NCI-H2196 (cell line): Measurements from ENCODE around the gene NFIB.

Experiments
- DNase-seq: peaks from one replicate; lab custom pipeline; 2025; ENCODE audit not compliant: unreplicated experiment; lab: John Stamatoyannopoulos, UW

NFIB gene

DNA sequence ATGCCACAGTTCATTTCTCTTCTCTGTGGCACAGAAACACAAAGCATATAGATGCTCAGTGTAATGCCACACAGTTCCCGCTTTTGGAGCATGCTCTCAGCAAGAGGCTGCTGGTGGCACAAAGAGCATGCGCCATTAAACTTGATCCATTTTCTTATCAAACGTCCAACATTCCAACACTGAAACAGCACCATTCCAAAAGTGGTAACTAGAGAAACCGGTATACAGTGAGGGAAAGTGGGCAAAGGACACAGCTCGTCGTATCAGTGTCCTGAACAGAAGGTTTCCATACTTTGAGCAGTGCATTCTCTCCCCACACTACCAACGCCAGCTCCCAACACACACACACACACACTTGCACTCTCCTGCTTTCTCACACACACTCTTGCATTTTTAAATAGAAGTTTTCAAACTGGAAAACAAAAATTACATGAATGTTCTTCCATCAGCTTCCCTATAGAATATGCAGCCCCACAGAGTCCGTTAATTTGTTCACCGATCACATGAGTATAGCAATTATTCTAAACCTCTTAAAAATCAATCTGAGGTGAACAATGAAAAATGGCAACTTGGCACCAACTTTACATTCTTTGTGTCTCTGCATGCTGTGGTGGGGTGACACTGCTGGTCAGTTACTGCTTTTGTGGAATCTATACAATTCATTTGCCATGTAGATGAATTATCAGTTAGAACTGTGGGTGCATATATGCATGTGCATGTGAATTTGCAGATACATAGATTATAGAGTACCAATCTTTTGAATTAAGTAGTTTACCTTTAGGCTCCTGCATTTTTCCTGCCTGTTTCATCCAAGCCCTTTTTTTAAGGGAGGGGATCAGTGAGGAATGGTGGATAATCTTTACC, 5.7 kb downstream of the NFIB start:
- no peak for DNase-seq

DNA sequence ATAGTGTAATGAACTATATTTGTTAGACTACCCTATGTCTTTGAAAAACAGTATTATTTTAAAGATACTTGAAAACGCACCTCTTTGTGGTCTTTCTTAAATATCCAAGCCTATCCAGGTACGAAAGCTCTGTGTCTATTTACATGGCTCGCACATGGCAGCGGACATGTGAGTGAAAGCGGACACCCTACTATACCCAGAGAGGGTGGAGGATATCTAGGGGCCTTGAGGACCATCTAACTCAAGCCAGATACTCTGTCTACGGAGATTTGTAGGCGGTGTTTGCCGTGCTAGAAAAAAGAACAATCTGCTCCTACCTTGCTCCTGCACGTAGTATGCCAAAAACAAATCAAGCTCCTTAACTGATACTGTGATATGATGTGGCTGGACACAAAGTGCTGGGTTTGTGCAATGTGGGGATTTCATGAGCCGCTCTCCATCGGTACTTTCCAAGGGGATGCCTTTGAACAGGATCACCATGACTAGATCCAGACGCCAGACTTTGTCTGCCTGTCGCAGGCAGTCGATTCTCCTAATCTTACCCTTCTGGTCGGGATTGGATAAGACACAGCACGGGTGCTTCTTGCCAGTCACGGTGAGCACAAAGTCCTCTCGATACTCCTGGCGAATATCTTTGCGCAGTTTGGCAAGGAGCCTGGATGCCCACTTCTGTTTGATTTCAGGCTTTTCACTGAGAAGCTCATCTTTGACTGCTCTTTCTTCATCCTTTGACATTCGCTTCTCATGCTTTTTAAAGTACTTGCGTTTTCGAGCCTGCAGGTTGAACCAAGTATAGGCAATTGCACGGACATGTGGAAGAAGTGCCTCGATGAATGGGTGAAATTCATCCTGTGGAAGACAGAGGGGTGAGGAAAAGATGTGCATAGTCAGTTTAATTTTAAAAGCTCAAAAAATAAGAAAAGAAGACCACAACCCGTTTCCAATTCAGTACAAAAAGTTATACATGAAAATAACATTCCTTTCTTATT, 7.0 kb downstream of the NFIB start:
- DNase-seq: no peak

DNA sequence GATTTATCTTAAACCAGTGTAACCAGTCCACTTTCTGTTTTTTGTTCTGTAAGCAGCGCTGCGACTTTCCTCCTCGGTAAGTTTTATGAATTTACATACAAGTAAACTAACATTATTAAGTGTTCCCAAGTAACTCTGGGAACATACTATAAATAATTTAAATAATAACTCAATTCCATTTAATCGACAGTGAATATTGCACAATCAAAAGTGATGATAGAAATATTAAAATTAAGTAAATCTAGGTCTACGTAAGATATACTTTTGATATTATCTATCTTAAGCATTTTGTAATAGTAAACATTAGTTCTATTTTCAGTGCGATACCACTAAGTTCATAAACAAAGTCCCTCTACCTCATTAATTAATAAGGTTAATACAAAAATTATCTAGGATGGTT, 7.8 kb downstream of the NFIB start:
- no peak for DNase-seq

DNA sequence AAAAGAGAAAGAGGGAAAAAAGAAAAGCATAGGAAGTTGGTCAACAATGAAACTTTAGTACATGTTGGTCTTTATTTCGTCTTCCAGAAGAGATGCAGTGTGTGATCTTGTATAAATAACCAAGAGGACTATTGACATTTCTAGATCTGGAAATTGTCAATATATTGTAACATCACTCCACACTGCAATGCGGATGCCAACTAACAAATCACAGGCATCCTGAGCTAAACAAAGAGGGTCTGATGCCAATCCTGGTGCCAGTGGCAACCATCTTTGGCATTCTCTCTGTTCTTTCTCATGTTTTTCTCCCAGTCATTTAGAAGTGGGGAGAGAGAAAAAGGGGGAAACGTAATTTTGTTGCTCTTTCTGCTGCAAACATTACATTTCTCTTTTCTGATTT, 9.7 kb downstream of the NFIB start:
- DNase-seq: no peak

DNA sequence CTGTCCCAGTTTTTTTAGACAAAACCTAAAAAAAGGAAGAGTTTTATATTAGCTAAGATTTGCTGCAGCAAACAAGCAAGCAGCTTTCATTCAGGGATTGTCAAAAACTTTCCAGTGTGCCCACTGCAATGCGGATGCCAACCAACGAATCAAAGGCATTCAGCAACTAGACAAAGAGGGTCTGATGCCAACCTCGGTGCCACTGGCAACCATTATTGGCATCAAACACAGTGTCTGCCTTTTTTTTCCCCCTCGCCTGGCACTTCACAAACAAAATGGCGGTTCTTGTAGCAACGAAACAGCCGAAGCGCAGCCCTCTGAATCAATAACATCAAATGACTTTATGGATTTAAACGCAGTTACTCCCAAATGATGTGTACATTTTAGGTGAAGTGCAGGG, 10.4 kb downstream of the NFIB start:
- no peak for DNase-seq

DNA sequence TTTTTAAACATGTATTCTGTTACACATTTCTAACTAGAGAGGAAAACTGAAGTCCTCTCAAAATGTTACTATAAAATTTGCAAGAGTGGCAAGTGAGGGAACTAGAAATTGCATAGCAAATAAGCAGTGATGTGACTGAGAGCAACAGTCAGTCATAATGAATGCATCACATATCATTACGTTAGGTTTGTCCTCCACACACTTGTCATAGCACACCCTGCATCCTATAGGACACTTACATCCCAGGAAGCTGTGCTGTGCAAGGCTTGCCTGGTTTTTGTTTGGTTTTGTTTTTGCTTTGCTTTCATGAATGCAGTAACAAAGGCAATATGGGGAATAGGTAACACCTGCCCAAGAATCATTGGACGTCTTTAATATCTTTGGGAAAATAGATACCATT, 10.8 kb downstream of the NFIB start:
- no peak for DNase-seq

DNA sequence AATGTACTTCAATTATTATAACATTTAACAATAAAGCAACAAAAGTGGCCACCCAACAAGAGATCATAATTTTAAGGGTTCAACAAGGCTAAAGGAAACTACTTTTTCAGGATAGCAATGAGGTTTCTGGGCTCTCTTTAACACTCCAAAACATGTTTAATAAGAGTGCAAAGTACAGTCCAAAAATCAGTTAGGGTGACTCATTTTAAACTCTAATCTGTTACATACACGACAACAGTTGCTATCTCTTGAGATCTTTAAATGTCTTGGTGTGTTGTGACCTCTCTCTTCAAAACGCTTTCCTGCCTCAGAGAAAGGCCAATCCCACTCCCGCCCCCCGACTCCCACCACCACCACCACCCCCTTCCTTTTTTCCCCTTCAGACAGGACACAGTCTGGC, 11.5 kb downstream of the NFIB start:
- DNase-seq: peak; percentile 25

DNA sequence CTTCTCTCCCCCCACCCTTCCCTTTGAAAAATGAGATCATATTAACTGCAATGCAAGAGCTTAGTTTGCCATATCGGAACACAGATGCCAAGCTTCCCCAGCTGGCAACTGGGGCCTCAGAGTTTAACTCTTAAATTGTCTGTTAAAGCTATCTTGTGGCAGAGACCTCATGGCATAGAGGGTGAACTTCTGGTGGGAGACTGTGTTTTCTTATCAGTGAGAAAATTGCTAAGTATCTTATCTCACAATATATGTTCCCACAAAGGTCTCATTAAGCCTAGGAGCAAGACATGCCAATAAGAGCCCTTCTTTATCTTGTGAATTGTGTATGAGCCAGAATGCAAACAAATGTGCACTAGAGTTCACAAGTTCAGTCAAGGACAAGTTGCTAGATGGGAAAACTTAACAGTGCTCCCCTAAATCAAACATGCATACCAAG, 12.3 kb downstream of the NFIB start:
- no peak for DNase-seq

DNA sequence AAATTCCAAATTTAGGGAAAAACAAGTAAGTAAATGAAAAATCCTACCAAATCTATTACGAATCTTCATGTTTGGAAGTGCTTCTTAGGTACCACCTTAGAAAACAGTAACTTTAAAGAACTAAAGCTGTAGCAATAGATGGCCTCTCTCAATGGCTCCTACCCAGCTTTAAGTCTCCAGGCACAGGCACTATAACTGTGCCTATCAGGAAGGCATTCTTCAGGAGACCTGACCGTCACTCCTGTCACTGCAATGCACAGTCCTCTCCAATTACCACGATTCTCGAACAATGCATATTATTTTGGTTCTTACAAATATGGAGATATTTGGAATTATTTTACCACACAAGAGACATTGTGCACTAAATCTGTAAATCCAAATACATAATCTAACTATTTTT, 12.9 kb downstream of the NFIB start:
- DNase-seq: no peak

DNA sequence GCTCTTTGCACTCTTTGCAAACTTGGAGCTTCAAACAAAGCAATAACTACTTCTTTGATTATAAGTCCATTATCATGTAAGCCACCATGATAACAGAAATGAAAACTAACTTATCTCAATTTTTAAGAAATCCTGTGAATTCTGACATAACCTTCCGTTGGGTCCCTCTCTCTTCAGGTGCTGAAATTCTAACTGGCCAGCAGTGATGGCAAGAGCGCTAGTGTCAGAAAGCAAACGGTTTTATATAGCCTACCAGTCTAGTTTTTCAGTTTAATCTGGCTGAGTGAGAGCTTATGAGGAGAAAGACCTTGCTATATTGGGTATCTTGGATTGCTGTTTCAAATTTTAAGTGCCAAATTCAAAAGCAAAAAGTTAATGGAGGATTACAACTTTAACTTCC, 13.4 kb downstream of the NFIB start:
- DNase-seq: no peak

DNA sequence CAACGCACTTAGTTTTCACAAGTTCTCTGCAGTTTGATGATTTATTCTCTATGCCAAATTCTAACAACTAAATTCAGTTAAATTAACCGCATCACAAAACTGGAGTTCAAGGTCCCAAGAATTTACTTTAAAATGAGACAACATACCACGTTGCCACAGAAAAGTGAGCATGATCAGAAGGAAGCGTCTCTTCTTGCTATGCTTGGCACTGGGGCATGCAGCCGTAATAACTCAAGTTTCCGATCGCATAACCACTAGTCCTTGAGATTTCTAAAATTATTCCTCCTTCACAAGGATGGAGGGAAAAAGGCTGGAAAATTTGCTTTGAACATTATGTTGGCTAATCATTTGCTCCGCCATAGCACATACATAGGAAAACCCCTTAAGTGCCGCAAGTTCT, 13.9 kb downstream of the NFIB start:
- no peak for DNase-seq

DNA sequence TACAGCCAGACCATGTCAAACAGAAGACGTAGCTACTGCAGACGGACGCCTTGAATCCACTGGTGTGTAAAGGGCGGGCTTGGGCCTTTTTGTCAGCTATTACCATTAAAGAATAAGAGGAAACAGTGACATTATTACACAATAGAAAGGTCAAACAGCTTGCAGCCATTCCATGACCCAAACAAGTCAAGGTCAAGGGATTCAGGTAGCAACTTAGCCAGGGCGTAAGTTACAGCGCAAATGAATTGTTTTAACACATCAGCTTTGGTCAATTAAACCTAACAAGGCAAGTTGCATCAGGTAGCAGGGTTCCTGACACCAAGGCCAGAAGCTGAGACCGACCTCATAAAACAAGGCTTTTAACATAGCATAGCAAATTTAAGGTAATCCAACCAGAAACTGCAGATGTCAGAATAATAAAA, 15.3 kb downstream of the NFIB start:
- DNase-seq: no peak

DNA sequence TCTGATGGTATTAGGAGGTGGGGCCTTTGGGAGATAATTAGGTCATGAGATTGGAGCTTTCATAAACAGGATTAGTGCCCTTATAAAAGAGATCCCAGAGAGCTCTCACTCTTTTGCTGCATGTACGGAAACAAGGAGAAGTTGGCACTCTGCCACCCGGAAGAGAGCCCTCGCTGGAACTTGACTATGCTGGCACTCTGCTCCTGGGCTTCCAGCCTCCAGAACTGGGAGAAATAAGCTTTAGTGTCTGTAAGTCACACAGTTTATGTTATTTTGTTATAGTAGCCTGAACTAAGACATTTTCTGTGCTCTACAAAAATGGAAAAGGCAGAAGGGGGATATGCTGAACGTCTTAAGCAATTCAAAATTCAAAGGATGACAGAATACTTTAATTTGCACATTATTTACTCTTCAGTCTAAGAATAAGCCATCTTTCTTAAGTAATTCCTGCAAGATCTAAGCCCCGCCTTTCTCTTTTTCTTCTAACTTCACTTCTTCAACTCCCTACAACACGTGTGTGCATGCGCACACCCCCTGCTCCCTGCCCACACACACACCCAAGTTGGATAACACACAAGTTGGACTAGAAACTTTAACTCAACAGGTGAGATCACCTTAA, 17.3 kb downstream of the NFIB start:
- DNase-seq: no peak

DNA sequence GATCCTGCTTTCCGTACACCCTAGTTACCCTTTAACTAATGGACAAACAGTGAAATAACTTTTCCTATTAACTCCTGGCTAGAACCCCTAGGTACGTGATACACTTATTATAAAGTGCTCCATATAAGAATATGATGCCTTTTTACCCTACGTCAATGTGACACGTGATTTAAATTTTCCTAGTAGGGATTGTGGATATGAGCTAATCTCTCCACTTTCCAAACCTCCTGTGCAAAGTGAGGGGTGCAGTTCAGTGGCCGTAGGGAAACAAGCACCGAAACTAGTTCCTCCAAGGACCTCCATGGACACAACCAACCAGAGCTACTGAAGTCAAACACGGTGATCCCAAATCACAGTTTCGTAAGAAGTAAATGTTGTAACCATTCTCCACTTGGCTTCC, 19.3 kb downstream of the NFIB start:
- no peak for DNase-seq

DNA sequence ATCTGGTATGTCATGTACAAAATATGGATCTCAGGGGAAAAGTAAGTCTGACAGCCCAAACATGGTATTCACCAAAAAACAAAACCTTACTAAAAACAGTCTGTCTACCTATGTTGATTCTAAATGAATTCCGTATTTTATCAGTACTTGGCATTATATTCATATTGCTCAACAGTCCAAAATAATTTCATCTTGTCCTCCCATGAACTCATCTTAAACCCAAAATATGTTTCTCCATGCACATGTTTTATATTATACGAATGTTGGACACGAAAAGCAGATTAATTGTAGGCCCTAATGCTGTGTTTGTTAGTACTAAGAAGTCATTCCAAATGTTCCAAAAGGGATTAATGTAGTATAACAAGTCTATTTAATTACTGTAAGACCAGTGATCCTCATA, 20.1 kb downstream of the NFIB start:
- DNase-seq: no peak

DNA sequence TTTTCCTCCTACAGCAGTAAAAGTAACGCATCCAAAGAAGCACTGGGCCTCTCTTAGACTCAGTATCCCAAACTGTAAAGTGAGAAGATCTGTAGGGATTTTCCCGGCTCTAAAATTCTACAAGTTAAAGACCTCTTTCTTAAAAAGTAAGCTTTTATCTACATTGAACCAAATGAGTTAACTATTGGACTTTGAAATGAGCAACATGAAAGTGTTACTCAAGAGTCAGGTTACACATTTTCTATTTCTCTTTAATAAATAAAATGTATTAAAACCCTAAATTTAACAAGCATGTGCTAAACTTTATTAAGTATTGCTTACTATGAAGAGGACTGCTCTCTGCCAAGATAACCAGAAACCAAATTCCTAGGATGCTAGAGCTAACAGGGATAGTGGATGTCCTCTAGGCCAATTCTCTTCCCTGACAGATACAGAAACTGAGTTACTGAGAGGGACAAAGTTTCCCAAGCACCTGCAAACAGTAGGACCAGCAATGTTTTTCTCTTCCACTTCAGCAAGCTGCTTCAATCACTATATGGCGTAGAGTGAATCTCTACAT, 21.7 kb downstream of the NFIB start:
- no peak for DNase-seq

DNA sequence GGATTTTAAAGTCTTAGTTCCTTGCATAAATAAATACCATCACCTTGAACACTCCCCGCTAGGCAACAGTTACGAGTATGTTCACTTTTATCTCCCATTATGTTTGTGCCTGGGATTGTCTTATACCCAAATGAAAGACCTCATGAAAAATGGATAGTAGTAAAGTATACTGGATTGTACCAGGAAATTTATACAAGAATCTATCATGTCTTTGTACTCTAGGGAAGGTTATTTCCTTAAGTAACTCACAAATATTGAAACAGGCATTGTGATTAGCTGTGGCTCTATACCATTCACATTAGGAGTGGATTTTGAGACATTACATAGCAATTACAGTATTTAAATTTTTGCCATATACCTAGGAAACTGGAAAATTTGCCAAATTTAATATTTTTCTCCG, 24.0 kb downstream of the NFIB start:
- DNase-seq: no peak

DNA sequence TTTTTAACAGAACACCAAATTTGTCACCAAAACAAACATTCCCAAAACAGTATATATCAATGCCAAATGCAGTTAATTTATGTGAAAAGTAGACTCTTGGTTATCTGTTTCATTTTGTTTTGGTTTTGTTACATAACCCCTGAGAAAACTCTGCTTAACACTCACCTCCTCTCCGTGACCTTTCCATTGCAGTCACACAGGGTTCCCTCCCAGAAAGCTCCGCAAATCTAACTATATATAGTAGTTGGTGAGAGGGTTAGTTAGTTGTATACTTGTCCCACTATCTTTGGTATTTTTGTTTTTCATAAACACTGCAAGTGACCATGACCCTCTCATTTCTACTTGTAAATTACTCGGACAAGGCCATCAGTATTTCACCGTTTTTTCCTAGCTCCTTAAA, 25.5 kb downstream of the NFIB start:
- DNase-seq: no peak

DNA sequence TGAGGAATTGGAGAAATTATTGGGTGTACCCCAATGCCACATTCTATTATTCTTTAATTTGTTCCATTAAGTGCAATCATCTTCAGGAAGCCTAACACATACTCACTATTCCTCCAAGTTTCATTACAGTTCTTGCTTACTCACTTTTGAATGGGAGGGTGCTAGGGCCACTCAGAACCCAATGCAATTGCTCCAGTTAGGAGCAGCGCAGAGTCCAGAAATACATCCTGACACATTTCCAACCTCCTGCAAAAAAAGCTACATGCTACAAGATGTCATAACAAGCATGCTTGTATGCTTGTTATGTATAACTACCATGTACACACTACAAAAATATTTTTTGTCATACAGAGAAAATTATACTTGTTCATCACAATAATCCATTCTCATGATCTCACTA, 27.8 kb downstream of the NFIB start:
- no peak for DNase-seq

DNA sequence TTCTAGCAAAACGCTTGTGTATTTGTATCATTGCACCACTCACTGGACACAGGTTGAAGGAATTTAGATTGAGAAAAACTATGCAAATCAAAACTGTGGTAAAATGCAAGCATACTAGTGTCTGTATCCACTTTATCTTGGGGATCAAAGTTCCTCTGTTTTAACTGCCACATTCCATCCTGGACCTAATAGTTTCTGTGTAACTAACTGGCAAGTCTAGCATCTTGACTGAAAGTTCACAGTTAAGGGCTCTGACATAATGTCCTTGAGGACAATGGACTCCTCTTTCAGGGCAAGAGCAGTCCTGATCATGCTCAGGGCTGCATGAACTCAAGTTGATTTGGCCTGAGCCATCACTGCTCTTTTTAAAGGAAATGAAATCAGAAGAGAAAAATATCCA, 30.7 kb downstream of the NFIB start:
- DNase-seq: no peak

DNA sequence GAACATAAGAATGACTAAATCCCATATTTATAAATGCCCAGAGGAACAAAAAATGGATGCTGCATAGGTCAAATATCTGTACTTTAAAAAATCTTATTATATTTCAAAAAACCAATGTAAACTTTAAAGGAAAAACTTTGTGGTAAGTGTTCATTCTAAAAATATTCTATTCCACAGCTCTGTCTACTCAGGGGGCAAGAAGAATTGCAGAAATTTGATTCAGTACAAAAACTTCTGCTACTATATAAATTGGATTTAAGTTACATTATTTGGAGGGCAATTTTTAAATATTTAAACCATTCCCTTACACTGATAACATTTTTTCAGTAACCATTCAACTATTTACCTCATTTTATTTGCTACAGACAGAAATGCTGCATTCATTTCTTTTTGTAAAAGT, 32.1 kb downstream of the NFIB start:
- DNase-seq: no peak
